Measurements from ENCODE around the gene MMS22L. TPM values are rescaled to one million over a fixed set of nuclear protein-coding genes. Genes with fewer than 3 reads are reported as not detected.
"Not testable (repeated sequence)": the region's sequence is repeated elsewhere in the genome, so short reads cannot be mapped to it uniquely, and the experiment has no call there.

Gene MMS22L
- polyA plus RNA-seq, 1 donor, result 5.0 TPM

DNA sequence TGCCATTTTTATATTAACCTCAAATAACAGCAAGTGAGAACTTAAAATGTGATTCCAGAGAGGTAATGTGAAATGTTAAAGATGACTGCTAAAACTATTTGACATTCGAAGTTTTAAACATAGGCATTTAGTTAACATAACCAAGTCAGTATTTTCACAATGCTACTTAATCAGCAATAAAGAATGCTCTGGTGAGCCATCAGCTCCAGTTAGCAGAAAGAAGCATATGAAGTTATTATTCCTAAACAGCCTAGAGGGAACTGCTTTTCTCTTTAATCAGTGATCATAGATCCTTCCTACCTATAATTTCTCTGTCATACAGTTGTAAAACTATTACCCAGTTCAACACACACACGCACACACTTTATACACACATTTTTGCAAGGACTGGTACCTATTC lies 60.1 kb downstream of the MMS22L start:
- no peak for DNase-seq (ENCODE audit: low read depth)

DNA sequence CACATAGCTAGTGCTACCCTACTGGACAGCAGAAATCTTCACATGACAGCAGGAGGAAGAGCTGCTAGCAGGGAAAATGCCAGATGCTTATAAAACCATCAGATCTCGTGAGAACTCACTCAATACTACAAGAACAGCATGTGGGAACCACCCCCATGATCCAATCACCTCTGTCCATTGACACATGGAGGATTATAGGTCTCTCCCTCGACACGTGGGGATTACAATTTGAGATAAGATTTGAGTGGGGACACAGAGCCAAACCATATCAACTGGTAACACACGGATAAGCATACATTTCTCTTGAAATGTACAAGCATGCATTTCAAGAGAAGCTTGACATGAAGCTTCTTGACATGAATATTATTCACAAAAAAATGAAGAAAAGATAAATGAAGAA lies 64.1 kb downstream of the MMS22L start:
- DNase-seq (ENCODE audit: low read depth), result no peak

DNA sequence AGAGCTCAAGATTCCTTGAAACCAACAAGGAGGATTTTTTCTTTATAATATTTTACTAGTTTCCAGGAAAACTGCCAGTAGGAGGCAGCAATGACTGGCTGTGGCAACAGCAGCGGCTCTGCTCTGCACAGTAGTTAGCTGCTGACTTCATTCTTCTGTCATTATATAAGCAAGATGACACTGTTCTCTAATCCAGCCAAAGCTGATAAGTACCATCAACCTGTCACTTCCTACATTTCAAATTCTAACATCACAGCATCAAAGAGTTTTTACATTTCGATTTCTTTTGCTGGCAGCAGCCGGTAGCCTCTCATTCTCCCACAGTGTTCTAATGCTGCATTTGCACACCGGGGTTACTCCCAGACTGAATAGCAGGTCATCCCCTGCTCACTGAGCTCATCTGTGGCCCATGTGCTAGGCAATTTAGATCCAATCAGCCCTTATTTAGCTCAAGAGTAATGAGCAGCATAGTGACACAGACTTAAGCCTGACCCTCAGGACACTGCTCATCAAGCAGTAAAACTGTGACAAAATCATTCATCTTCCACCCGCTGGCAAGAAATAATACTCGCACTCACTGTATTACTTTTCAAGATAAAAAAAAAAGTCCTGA lies 67.8 kb downstream of the MMS22L start:
- DNase-seq (ENCODE audit: low read depth), result no peak

DNA sequence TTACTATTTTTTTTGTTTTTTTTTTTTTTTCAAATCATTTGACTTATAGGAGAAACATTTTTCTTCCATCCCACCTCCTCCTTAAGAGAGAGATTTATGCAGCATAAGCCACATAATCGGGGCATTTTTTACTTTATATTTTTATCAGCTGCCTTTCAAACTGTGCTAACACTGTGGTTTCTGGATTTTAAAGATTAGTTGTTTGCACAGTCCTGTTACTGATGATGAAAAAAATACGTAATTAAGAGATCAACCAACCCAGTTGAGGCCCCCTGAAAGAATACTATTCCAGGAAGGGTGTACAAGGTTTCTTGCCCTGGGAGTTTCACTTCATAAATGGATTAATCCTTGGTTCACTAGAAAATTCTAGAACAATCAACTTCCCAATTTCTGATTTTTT lies 68.3 kb downstream of the MMS22L start:
- DNase-seq (ENCODE audit: low read depth), result no peak

DNA sequence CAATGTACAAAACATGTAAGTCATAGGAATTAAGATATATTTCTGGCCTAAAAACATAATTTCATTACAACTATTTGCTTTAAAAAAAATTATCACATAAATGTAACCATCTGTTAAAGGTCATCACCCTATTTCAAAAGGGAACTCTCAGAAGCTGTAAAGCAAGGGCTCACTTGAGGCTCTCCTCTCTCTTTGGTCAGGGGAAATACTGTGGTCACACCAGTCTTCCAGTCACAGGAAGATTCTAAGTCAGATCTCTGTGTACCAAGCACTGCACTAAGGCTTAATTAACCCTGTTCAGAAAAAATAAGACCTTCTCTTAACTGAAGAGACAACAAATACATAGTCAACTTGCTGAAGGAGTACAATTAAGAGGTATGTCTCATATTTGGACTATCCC lies 75.6 kb downstream of the MMS22L start:
- no peak for DNase-seq (ENCODE audit: low read depth)

DNA sequence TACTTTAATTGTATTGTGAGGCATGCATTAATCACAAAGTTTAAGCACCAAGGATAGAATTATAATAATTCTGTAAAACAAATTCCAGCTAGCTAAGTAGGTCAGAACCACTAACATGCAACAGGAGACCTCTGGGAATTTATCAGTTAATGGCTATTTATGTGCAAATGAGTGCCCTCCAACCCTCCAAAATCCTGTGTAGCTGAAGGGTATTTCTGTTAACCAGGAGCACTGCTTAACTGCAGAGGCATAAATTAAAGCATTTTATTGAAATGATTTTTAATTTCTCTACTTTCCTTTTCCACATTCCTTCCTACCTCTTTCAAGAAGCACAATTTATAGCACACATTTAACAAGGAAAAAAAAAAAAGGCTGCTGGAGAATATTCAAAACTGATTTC lies 77.0 kb downstream of the MMS22L start:
- DNase-seq (ENCODE audit: low read depth), result no peak

DNA sequence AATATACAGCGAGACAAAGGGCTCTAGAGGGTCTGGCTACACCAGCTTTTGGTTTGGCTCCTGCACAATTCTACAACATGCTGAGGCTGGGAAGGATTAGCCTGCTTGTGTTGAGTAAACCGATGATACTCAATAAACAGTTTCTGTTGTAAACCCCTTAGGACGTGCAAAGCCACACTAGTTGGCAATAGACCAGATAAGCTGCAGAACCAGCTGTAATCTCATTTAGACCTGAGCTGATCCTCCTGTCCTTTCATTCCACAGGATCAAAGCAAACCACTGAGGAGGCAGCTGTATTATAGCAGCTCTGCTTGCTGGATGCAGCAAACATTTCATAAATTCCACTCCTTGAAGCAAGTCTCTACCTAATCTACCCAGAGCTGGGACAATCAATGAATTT lies 79.7 kb downstream of the MMS22L start:
- DNase-seq (ENCODE audit: low read depth), result no peak

DNA sequence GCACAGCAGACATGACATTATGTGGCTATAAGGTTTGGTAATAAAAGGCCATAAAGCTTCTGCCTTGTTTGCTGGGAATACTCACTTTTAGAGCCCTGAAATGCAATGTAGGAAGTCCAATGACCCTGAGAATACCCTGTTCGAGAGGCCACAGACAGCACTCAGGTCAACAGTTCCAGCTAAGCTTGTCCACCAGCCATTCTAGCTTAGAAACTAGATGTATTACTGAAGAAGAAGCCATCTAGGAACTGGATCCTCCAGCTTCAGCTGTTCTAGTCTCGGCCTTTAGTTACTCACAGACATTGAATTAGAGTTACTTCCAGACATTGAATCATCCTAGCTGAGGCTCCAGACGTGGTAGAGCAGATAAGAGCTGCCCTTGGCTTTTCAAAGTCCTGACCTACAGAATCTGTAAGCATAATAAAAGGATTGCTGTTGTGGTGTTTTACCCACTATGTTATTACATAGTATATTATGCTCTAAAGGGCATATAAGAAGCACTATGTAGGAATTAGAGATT lies 84.9 kb downstream of the MMS22L start:
- no peak for DNase-seq (ENCODE audit: low read depth)

DNA sequence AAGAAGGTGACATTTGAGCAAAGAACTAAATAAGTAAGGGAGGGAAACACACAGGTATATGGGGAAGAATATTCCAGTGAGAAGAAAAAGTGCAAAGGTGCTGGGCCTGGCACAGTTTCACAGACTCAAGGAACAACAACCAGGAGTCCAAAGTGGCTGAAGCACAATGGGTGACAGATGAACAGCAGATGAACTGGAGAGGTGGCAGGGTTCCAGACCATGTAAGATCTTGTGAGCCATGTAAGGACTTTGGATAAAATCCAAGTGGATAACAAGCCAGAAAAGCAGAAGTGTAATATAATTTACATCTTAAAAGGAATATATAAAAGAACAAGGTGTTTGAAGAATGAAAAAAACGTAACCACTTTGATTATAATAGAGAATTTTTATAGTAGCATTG lies 87.9 kb downstream of the MMS22L start:
- no peak for DNase-seq (ENCODE audit: low read depth)

DNA sequence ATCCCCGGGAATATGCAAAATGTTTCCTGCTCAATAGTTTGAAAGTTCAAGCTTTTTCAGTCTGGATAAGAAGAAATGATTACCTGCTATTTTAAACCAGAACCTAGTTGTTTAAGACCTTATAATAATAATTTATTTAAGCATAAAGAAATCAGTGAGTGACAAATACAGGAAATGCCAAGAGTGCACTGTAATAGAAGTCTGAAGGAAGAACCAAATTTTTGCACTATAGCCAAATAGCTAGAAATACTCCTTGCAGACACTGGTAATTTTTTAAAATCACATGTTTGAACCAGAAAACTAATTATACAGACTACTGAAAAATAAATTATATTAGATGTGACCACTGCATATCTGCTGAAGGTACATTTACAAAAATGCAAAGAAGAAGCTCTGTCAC lies 93.2 kb downstream of the MMS22L start:
- DNase-seq (ENCODE audit: low read depth), result no peak

DNA sequence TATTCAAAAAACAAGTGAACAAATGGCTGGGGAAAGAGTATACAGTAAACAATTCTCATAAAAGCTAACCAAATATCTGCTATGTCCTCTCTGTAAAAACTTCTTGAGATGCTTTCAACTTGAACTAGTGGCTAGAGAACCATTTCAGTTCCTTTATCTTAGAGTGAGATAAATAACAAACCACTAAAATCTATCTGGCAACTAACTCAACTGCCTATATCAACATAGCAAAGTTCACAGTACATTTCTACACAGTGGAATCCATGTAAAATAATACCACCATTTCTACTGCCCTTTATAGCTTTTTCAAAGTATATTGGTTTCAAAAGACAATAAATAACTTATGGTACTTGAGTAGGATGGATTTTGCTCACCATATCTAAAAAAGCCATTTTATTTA lies 95.1 kb downstream of the MMS22L start:
- DNase-seq (ENCODE audit: low read depth), result no peak

DNA sequence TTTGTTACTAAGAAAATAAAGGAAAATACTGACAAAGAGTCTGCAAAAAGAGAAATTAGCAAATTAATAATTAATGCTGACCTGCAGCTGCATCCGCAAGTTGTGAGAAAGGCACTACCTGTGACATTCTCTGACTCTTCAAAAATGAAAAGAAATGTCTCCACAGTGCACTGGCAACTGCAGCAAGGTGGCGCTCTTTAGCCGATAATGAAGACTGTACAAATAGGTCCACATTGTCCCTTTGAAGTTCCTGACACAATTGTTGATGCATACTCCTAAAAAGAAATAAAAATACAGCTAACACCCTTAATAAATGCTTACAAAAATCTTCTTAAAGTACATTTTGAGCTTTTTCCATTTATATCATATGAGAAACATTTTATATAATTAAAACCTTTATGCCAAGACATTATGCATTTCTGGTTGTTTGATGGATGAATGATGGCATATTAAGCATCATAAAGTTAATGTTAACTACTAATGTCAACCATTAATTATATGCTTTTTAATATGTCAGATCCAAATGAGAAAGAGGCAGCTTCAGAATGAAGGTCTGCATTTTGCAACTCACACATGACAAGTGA lies 96.5 kb downstream of the MMS22L start:
- DNase-seq (ENCODE audit: low read depth), result peak; percentile 22

DNA sequence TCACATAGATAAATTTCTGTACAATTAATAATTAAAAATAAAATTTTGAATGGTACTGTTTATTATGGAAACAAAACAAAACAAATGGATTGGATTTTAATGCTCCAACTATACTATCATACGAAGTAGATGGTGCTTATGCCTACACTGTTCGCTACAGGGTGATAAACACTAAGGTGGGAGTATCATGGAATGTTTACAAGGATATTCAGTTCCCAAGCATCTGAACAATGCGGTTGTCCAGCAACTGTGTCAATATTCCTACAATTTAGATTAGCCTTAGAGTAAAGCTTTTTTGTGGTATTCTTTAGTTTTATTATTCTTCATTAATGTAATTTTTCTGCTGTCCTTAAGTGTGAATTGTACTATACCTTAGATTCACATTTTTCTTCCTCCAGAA lies 105.1 kb downstream of the MMS22L start:
- no peak for DNase-seq (ENCODE audit: low read depth)

DNA sequence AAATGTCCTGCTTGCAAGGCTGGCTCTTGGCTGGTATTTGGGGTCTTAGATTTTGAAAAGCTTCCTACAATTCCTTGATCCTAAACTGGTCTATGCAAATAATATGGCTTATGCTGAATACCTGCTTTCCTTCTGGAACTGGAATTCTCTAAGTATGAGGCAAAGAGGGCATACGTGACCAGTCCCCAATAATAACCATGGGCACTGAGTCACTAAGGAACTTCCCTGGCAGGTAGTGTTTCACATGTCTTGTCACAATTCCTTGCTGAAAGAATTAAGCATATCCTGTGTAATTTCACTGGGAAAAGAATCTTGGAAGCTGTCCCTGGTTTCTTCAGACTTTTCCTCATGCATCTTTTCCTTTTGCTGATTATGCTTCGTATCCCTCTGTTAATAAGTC lies 106.5 kb downstream of the MMS22L start:
- no peak for DNase-seq (ENCODE audit: low read depth)

DNA sequence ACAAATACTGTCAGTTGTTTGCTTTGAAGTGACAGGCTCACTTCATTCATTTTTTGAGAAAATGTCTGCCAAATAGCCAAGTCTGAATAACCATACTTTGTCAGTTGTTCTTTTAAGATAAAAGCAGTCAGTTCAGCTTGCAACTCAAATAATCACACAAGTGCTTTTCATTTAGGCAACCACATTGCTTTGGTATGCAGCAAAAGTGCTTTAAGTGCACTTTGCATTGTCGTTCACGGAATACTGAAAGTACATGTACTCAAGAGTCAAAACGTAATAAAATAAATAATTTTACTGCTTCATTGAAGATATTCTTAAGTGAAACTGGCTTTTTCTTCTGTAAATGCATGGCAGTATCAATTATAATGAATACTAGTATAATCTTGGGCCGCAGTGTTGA lies 107.2 kb downstream of the MMS22L start:
- DNase-seq (ENCODE audit: low read depth), result no peak

DNA sequence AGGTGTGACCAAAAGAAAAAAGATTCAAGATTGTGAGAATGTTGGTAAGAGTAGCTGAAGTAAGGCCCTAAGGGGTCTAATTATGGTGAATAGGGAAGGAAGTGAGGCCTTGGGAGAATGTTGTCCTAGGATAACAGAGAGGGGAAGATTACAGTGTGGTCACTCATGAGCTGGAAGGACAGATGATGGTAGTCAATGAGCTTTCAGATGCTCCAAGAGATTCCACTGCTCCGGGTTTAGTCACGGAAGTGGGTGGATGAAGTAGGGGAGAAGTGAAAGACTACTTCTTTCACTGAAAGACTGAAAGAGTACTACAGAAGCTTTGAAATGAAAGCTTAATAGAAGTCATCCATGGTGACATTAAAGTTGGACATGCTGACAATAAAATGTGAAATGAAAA lies 108.5 kb downstream of the MMS22L start:
- DNase-seq (ENCODE audit: low read depth), result no peak

DNA sequence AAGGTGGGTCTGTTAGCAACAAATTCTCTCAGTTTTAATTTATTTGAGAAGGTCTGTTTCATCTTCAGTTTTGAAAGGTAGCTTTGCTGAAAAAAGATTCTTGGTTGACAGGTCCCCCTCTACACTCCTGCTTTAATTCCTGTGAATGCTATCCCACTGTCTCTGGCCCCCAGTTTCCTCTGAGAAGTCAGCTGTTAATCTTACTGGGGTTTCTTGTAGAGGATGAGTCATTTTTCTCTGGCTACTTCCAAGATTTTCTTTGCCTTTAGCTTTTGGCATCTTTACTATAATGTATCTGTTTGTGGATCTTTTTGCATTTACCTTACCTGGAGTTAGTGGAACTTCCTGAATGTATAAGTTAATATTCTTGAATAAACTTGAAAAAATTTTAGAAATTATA lies 122.7 kb downstream of the MMS22L start:
- DNase-seq (ENCODE audit: low read depth), result no peak

DNA sequence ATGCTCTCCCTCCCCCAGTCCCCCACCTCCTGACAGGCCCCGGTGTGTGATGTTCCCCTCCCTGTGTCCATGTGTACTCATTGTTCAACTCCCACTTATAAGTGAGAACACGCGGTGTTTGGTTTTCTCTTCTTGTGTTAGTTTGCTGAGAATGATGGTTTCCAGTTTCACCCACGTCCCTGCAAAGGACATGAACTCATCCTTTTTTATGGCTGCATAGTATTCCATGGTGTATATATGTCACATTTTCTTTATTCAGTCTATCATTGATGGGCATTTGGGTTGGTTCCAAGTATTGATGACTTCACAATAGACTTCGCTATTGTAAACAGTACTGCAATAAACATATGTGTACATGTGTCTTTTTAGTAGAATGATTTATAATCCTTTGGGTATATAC lies 127.6 kb downstream of the MMS22L start:
- not testable (repeated sequence) for DNase-seq (ENCODE audit: low read depth)

DNA sequence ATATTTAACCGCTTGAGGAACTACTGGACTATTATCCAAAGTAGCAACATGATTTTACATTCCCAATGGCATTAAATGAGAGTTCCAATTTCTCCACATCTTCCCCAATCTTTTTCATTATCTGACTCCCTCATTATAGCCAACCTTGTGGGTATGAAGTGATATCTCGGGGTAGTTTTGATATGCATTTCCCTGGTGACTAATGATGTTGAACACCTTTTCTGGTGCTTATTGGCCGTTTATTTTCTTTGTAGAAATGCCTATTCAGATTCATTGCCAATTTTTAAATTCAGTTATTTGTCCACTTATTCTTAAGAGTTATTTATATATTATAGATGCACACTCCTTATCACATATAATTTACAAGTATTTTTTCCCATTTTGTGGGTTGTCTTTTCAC lies 129.0 kb downstream of the MMS22L start:
- no peak for DNase-seq (ENCODE audit: low read depth)

DNA sequence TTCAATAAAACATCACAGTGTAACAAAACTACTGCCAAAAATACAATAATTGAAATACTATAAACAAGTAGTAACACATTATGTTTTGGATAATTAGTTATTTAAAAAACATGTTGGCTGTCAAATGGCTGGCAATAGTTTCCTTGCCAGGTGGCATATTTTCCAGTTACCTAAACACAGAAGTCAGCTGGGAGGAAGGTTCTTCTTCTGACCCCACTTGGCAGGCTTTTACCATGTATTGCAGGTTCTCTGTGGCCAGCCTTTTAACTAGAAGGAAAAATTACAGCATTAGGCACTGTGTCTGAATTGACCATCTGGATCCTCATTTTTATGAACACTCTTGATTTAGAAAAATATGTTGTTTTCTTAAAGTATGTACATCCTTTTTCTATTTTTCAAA lies 131.4 kb downstream of the MMS22L start:
- no peak for DNase-seq (ENCODE audit: low read depth)

DNA sequence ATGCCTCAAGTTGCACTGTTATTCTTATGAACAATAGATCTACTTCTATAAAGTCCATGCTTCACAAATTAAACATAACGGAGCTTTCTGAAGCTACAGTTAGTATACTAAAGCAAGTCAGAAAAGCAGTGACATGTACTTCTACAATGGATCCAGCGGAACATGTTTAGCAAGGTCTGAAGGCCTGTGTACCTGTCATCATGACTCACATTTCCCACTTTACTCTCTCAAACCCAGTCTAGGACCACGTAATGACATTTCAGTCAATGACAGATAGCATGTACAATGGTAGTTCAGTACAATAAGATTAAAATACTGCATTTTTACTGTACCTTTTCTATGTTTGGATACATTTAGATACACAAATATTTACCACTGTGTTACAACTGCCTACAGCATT lies 132.1 kb downstream of the MMS22L start:
- DNase-seq (ENCODE audit: low read depth), result no peak

DNA sequence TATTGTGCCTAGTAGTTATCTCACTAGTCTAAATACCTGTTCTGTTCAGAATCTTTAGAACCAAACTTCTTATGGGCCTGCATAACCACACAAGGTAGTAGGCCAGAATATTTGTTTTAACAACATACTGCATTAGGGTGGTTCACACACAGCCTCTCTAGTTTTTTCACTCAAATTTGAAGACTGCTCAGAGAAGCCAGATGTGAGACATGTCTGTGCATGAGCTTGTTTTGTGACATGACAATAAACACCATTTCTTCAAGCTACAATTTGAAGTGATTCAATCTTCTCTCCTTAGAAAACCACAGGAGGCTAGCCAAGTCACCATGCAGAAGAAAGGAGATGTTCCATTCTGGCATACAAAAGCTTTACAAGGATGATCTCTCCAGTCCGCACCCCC lies 135.6 kb downstream of the MMS22L start:
- DNase-seq (ENCODE audit: low read depth), result no peak

DNA sequence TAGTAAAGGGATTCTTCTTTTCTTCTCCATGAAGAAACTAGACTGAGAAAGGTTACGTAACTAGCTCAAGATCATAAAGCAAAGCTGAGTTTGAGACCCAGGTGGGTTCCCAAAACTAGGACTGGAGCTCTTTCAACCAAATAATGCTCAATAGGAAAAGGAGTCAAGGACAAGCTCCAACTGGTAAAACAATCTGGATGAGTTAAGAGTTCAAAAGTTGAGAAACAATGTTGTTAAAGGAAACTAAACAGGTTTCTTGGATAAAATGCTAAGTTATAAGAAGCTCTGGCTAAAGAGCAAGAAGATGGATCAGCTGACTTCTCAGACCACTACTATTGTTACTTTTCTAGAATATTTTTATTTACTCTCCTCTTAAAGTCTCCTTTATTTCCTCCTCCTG lies 137.3 kb downstream of the MMS22L start:
- no peak for DNase-seq (ENCODE audit: low read depth)

DNA sequence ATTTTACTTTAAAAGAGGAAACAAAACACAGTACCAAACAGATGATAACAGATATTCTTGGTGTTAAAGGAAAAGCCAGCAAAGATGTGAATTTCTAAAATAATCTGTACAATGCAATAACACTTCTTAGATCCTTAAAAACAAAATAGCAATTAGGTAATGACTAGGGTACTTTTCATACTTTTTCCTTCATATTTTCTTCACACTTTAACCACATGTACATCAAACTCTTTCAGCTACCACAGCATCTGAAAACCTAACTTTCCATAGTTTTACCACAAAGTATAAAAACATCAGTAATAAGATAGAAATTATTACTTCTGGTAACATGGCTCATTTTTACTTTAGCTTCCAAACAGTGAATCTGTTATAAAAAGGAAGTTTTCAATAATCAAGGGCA lies 141.3 kb downstream of the MMS22L start:
- no peak for DNase-seq (ENCODE audit: low read depth)

All from forelimb muscle (tissue), 1 donor.